ENCODE results near the gene GUCY2D.

GUCY2D gene

DNA sequence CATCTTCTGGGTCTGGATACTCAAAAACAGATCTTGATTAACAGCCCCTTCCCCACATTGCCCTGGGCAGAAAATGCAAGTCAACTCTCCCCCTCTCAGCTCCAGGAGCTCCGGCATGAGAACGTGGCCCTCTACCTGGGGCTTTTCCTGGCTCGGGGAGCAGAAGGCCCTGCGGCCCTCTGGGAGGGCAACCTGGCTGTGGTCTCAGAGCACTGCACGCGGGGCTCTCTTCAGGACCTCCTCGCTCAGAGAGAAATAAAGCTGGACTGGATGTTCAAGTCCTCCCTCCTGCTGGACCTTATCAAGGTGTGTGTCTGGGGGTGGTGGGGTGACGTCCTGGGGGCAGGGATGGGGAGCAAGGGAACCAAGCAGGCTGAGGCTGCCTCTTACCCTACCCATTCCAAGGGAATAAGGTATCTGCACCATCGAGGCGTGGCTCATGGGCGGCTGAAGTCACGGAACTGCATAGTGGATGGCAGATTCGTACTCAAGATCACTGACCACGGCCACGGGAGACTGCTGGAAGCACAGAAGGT is 9.7 kb downstream of the GUCY2D start:
- no peak for TF ChIP-seq GABPA (IDR thresholded peaks at IDR 0.05; ENCODE audit: low read depth)
- TF ChIP-seq SPI1 (IDR thresholded peaks at IDR 0.05; ENCODE audit: borderline replicate concordance, low read depth): no peak

DNA sequence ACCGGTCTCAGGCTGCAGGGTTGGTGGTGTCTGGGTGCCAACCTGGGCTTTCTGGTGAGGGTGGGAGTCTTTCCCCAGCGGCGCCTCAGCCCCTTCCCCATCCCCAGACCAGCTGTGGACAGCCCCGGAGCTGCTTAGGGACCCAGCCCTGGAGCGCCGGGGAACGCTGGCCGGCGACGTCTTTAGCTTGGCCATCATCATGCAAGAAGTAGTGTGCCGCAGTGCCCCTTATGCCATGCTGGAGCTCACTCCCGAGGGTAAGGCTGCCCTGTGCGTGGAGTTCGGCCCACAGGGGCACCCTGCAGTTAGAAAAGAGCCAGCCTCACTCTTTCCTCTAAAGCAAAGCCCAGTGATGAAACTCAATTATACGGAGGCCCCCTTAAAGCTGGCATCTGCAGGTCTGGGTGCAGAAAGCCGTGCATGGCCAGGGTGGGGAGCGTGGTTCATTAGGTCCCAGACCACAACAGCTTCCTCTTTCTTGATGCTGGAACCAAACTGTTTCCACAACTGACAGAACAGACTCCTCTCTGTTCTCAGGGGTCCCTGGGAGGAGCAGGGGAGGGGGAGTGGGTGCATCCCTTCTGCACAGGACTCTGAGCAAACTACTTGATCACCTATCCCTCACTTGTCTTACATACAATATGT is 10.7 kb downstream of the GUCY2D start:
- Histone ChIP-seq H3K27ac (replicated peaks) (no peak overlapping the region), H3K27me3 (ENCODE audit: insufficient read depth, poor library complexity, severe bottlenecking) (no peaks in the 10 kb centered on the region), H3K4me3 (replicated peaks; ENCODE audit: insufficient read depth, low read length) (no peak overlapping the region)
- TF ChIP-seq, protein P1, sequence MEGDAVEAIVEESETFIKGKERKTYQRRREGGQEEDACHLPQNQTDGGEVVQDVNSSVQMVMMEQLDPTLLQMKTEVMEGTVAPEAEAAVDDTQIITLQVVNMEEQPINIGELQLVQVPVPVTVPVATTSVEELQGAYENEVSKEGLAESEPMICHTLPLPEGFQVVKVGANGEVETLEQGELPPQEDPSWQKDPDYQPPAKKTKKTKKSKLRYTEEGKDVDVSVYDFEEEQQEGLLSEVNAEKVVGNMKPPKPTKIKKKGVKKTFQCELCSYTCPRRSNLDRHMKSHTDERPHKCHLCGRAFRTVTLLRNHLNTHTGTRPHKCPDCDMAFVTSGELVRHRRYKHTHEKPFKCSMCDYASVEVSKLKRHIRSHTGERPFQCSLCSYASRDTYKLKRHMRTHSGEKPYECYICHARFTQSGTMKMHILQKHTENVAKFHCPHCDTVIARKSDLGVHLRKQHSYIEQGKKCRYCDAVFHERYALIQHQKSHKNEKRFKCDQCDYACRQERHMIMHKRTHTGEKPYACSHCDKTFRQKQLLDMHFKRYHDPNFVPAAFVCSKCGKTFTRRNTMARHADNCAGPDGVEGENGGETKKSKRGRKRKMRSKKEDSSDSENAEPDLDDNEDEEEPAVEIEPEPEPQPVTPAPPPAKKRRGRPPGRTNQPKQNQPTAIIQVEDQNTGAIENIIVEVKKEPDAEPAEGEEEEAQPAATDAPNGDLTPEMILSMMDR (IDR thresholded peaks at IDR 0.05; ENCODE audit: insufficient read depth, low read length): no peak
- TF ChIP-seq GABPA (IDR thresholded peaks at IDR 0.05; ENCODE audit: low read depth) (no peak), SPI1 (IDR thresholded peaks at IDR 0.05; ENCODE audit: borderline replicate concordance, low read depth) (no peak), POLR2AphosphoS5 (IDR thresholded peaks at IDR 0.05; ENCODE audit: low read depth) (no peak)
- TF ChIP-seq, protein P2, sequence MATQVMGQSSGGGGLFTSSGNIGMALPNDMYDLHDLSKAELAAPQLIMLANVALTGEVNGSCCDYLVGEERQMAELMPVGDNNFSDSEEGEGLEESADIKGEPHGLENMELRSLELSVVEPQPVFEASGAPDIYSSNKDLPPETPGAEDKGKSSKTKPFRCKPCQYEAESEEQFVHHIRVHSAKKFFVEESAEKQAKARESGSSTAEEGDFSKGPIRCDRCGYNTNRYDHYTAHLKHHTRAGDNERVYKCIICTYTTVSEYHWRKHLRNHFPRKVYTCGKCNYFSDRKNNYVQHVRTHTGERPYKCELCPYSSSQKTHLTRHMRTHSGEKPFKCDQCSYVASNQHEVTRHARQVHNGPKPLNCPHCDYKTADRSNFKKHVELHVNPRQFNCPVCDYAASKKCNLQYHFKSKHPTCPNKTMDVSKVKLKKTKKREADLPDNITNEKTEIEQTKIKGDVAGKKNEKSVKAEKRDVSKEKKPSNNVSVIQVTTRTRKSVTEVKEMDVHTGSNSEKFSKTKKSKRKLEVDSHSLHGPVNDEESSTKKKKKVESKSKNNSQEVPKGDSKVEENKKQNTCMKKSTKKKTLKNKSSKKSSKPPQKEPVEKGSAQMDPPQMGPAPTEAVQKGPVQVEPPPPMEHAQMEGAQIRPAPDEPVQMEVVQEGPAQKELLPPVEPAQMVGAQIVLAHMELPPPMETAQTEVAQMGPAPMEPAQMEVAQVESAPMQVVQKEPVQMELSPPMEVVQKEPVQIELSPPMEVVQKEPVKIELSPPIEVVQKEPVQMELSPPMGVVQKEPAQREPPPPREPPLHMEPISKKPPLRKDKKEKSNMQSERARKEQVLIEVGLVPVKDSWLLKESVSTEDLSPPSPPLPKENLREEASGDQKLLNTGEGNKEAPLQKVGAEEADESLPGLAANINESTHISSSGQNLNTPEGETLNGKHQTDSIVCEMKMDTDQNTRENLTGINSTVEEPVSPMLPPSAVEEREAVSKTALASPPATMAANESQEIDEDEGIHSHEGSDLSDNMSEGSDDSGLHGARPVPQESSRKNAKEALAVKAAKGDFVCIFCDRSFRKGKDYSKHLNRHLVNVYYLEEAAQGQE (IDR thresholded peaks at IDR 0.05; ENCODE audit: insufficient replicate concordance, low read depth): no peak
- DNase-seq (ENCODE audit: low read depth in 1 of 2, low spot score in 1 of 2): peak in 1 of 2 experiments; percentile 41

More for the DNA sequence above, 9.7 kb downstream of the GUCY2D start:
- no peak for DNase-seq (ENCODE audit: low read depth in 1 of 2, low spot score in 1 of 2)
- Histone ChIP-seq H3K27me3 (ENCODE audit: insufficient read depth, poor library complexity, severe bottlenecking) (no peaks in the 10 kb centered on the region), H3K4me3 (replicated peaks; ENCODE audit: insufficient read depth, low read length) (no peak overlapping the region), H3K27ac (replicated peaks) (no peak overlapping the region)

DNA sequence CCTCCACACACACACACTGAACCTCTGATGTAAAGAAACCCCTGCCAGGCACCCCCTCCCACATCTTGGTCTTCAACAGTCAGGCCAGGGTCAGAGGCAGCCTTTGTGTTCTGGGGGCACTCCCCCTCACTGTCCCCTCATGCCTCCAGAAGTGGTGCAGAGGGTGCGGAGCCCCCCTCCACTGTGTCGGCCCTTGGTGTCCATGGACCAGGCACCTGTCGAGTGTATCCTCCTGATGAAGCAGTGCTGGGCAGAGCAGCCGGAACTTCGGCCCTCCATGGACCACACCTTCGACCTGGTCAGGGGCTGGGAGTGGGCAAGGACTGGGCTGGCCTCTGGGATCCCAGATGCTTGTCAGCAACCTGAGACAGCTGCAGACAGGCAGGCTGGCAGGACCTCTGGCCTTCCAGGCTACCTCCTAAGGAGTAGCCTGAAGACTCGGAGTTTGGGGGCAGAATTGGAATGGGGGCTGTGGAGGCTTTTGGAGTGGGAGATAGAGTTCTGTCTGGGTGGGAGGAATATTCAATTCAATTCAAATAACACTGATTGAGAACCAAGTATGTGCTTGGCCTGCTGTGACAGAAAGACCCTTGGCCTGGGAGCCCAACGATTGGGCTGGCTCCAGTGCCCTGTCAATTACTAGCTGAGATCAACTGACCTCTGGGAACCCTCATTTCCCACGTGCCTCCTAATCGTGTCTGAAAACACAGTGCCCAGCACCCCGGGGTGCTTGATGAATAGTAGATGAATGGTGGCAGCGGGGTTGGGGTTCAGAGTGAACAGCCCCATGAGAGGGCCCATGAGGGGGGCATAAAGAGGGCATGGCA is 11.5 kb downstream of the GUCY2D start:
- H3K4me3 ChIP-seq (replicated peaks; ENCODE audit: insufficient read depth, low read length): no peak overlapping the region
- H3K27ac ChIP-seq (replicated peaks): no peak overlapping the region
- H3K27me3 ChIP-seq (ENCODE audit: insufficient read depth, poor library complexity, severe bottlenecking): no peaks in the 10 kb centered on the region
- no peak for DNase-seq (ENCODE audit: low read depth in 1 of 2, low spot score in 1 of 2)
- TF ChIP-seq POLR2AphosphoS5 (IDR thresholded peaks at IDR 0.05; ENCODE audit: low read depth) (no peak), SPI1 (IDR thresholded peaks at IDR 0.05; ENCODE audit: borderline replicate concordance, low read depth) (no peak), GABPA (IDR thresholded peaks at IDR 0.05; ENCODE audit: low read depth) (no peak)
- TF ChIP-seq, protein P1 (IDR thresholded peaks at IDR 0.05; ENCODE audit: insufficient read depth, low read length): no peak
- TF ChIP-seq, protein P2 (IDR thresholded peaks at IDR 0.05; ENCODE audit: insufficient replicate concordance, low read depth): no peak

DNA sequence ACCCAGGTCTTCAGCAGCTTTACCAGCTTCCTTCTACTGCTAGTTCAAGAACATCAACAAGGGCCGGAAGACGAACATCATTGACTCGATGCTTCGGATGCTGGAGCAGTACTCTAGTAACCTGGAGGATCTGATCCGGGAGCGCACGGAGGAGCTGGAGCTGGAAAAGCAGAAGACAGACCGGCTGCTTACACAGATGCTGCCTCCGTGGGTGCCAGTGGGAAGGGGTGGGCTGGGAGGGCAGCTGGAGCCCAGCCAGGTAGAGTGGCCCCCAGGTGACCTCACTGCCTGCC is 12.1 kb downstream of the GUCY2D start:
- no peak overlapping the region for H3K27ac ChIP-seq (replicated peaks)
- H3K4me3 ChIP-seq (replicated peaks; ENCODE audit: insufficient read depth, low read length): no peak overlapping the region
- no peak for DNase-seq (ENCODE audit: low read depth in 1 of 2, low spot score in 1 of 2)
- no peaks in the 10 kb centered on the region for H3K27me3 ChIP-seq (ENCODE audit: insufficient read depth, poor library complexity, severe bottlenecking)
- TF ChIP-seq, protein P2 (IDR thresholded peaks at IDR 0.05; ENCODE audit: insufficient replicate concordance, low read depth): no peak
- TF ChIP-seq POLR2AphosphoS5 (IDR thresholded peaks at IDR 0.05; ENCODE audit: low read depth): no peak
- no peak for TF ChIP-seq SPI1 (IDR thresholded peaks at IDR 0.05; ENCODE audit: borderline replicate concordance, low read depth)
- TF ChIP-seq GABPA (IDR thresholded peaks at IDR 0.05; ENCODE audit: low read depth): no peak
- TF ChIP-seq, protein P1 (IDR thresholded peaks at IDR 0.05; ENCODE audit: insufficient read depth, low read length): no peak
